ENCODE data around the gene TNFRSF13B.

The TNFRSF13B gene

GRCh38 chr17:16943032-16943352 lies 28.9 kb downstream of the TNFRSF13B start:
- Histone ChIP-seq H3K27ac (no peak overlapping the region), H3K4me3 (no peak overlapping the region), H3K9ac (ENCODE audit: insufficient read length) (no peak overlapping the region), H3K9me3 (ENCODE audit: low read depth, low read length) (no peaks in the 10 kb centered on the region), H3K36me3 (ENCODE audit: insufficient read depth, low read length) (no peaks in the 10 kb centered on the region)
- TF ChIP-seq POLR2AphosphoS5 (IDR thresholded peaks at IDR 0.05; ENCODE audit: borderline replicate concordance, low read depth, low read length): no peak
- no peak for TF ChIP-seq FOXP2 (optimal IDR thresholded peaks at IDR 0.05; ENCODE audit: control extremely low read depth, extremely low read length, insufficient read depth)
- no peak for TF ChIP-seq EZH2 (IDR thresholded peaks at IDR 0.05)
- no peak for DNase-seq (ENCODE audit: low read depth, low spot score)

GRCh38 chr17:16942141-16943031 lies 29.5 kb downstream of the TNFRSF13B start:
- no peak overlapping the region for H3K9ac ChIP-seq (ENCODE audit: insufficient read length)
- DNase-seq (ENCODE audit: low read depth, low spot score): no peak
- TF ChIP-seq POLR2AphosphoS5 (IDR thresholded peaks at IDR 0.05; ENCODE audit: borderline replicate concordance, low read depth, low read length) (no peak), EZH2 (IDR thresholded peaks at IDR 0.05) (no peak), FOXP2 (optimal IDR thresholded peaks at IDR 0.05; ENCODE audit: control extremely low read depth, extremely low read length, insufficient read depth) (no peak)
- H3K9me3 ChIP-seq (ENCODE audit: low read depth, low read length): no peaks in the 10 kb centered on the region
- H3K4me3 ChIP-seq: no peak overlapping the region
- no peaks in the 10 kb centered on the region for H3K36me3 ChIP-seq (ENCODE audit: insufficient read depth, low read length)
- H3K27ac ChIP-seq: no peak overlapping the region

GRCh38 chr17:16941072-16942036 lies 30.6 kb downstream of the TNFRSF13B start:
- Histone ChIP-seq H3K9ac (ENCODE audit: insufficient read length) (no peak overlapping the region), H3K27ac (no peak overlapping the region), H3K9me3 (ENCODE audit: low read depth, low read length) (no peaks in the 10 kb centered on the region), H3K4me3 (no peak overlapping the region), H3K36me3 (ENCODE audit: insufficient read depth, low read length) (no peaks in the 10 kb centered on the region)
- TF ChIP-seq EZH2 (IDR thresholded peaks at IDR 0.05) (no peak), POLR2AphosphoS5 (IDR thresholded peaks at IDR 0.05; ENCODE audit: borderline replicate concordance, low read depth, low read length) (no peak), FOXP2 (optimal IDR thresholded peaks at IDR 0.05; ENCODE audit: control extremely low read depth, extremely low read length, insufficient read depth) (no peak)
- DNase-seq (ENCODE audit: low read depth, low spot score): no peak

- no peaks in the 10 kb centered on the region for H3K36me3 ChIP-seq (ENCODE audit: insufficient read depth, low read length)
- TF ChIP-seq EZH2 (IDR thresholded peaks at IDR 0.05): no peak
- TF ChIP-seq FOXP2 (optimal IDR thresholded peaks at IDR 0.05; ENCODE audit: control extremely low read depth, extremely low read length, insufficient read depth): no peak
- no peak for TF ChIP-seq POLR2AphosphoS5 (IDR thresholded peaks at IDR 0.05; ENCODE audit: borderline replicate concordance, low read depth, low read length)
Observed at GRCh38 chr17:16940116-16940881, 31.6 kb downstream of the TNFRSF13B start.

GRCh38 chr17:16939606-16940115 lies 32.3 kb downstream of the TNFRSF13B start:
- no peaks in the 10 kb centered on the region for H3K36me3 ChIP-seq (ENCODE audit: insufficient read depth, low read length)
- DNase-seq (ENCODE audit: low read depth, low spot score): no peak
- no peak overlapping the region for H3K27ac ChIP-seq
- TF ChIP-seq POLR2AphosphoS5 (IDR thresholded peaks at IDR 0.05; ENCODE audit: borderline replicate concordance, low read depth, low read length) (no peak), EZH2 (IDR thresholded peaks at IDR 0.05) (no peak), FOXP2 (optimal IDR thresholded peaks at IDR 0.05; ENCODE audit: control extremely low read depth, extremely low read length, insufficient read depth) (no peak)
- H3K4me3 ChIP-seq: no peak overlapping the region
- H3K9ac ChIP-seq (ENCODE audit: insufficient read length): no peak overlapping the region
- H3K9me3 ChIP-seq (ENCODE audit: low read depth, low read length): no peaks in the 10 kb centered on the region

More at GRCh38 chr17:16940116-16940881, 31.6 kb downstream of the TNFRSF13B start:
- H3K4me3 ChIP-seq: no peak overlapping the region
- no peak overlapping the region for H3K9ac ChIP-seq (ENCODE audit: insufficient read length)
- no peak for DNase-seq (ENCODE audit: low read depth, low spot score)
- H3K27ac ChIP-seq: no peak overlapping the region
- H3K9me3 ChIP-seq (ENCODE audit: low read depth, low read length): no peaks in the 10 kb centered on the region

GRCh38 chr17:16939208-16939576 lies 32.7 kb downstream of the TNFRSF13B start:
- Histone ChIP-seq H3K9ac (ENCODE audit: insufficient read length) (no peak overlapping the region), H3K36me3 (ENCODE audit: insufficient read depth, low read length) (no peaks in the 10 kb centered on the region), H3K9me3 (ENCODE audit: low read depth, low read length) (no peaks in the 10 kb centered on the region), H3K27ac (no peak overlapping the region), H3K4me3 (no peak overlapping the region)
- TF ChIP-seq FOXP2 (optimal IDR thresholded peaks at IDR 0.05; ENCODE audit: control extremely low read depth, extremely low read length, insufficient read depth) (no peak), POLR2AphosphoS5 (IDR thresholded peaks at IDR 0.05; ENCODE audit: borderline replicate concordance, low read depth, low read length) (no peak), EZH2 (IDR thresholded peaks at IDR 0.05) (no peak)
- DNase-seq (ENCODE audit: low read depth, low spot score): no peak

GRCh38 chr17:16938496-16939207 lies 33.3 kb downstream of the TNFRSF13B start:
- no peaks in the 10 kb centered on the region for H3K9me3 ChIP-seq (ENCODE audit: low read depth, low read length)
- DNase-seq (ENCODE audit: low read depth, low spot score): no peak
- no peak for TF ChIP-seq POLR2AphosphoS5 (IDR thresholded peaks at IDR 0.05; ENCODE audit: borderline replicate concordance, low read depth, low read length)
- no peak for TF ChIP-seq FOXP2 (optimal IDR thresholded peaks at IDR 0.05; ENCODE audit: control extremely low read depth, extremely low read length, insufficient read depth)
- no peak for TF ChIP-seq EZH2 (IDR thresholded peaks at IDR 0.05)
- H3K36me3 ChIP-seq (ENCODE audit: insufficient read depth, low read length): no peaks in the 10 kb centered on the region
- H3K4me3 ChIP-seq: no peak overlapping the region
- H3K27ac ChIP-seq: no peak overlapping the region
- no peak overlapping the region for H3K9ac ChIP-seq (ENCODE audit: insufficient read length)
